HG03439 (cell line): ENCODE results near the gene CAPN10.
"Not testable (repeated sequence)": the region's sequence is repeated elsewhere in the genome, so short reads cannot be mapped to it uniquely, and the experiment has no call there.

Experiments used
- ATAC-seq: cut with Tn5 transposase; IDR thresholded peaks from one replicate; pipeline ENCODE4 v1.9.1; 2021; ENCODE audit warnings: mild to moderate bottlenecking, moderate library complexity; ENCODE audit not compliant: unreplicated experiment

Gene CAPN10

GRCh38 chr2:240601061-240601830 is 14.7 kb downstream of the CAPN10 start:
- ATAC-seq = no peak

- ATAC-seq = no peak
These were observed 15.3 kb downstream of the CAPN10 start for GRCh38 chr2:240601831-240602160.

- ATAC-seq = no peak
These were observed 15.9 kb downstream of the CAPN10 start for GRCh38 chr2:240602266-240603050.

GRCh38 chr2:240603081-240603835 is 16.7 kb downstream of the CAPN10 start:
- no peak for ATAC-seq

GRCh38 chr2:240603846-240604245 is 17.3 kb downstream of the CAPN10 start:
- no peak for ATAC-seq

- no peak for ATAC-seq
These were observed 17.9 kb downstream of the CAPN10 start for GRCh38 chr2:240604291-240604938.

- ATAC-seq = no peak
These were observed 18.6 kb downstream of the CAPN10 start for GRCh38 chr2:240604939-240605716.

- ATAC-seq = no peak
These were observed 19.6 kb downstream of the CAPN10 start for GRCh38 chr2:240605867-240606743.

- no peak for ATAC-seq
These were observed 25.2 kb downstream of the CAPN10 start for GRCh38 chr2:240611601-240612210.

- no peak for ATAC-seq
These were observed 27.2 kb downstream of the CAPN10 start for GRCh38 chr2:240613781-240614180.

GRCh38 chr2:240614391-240614790 is 27.9 kb downstream of the CAPN10 start:
- ATAC-seq = no peak

- ATAC-seq = no peak
These were observed 28.9 kb downstream of the CAPN10 start for GRCh38 chr2:240615396-240615795.

- ATAC-seq = no peak
These were observed 29.4 kb downstream of the CAPN10 start for GRCh38 chr2:240615820-240616547.

- not testable (repeated sequence) for ATAC-seq
These were observed 30.5 kb downstream of the CAPN10 start for GRCh38 chr2:240616860-240617666.

- no peak for ATAC-seq
These were observed 32.2 kb downstream of the CAPN10 start for GRCh38 chr2:240618776-240619175.

- no peak for ATAC-seq
These were observed 33.1 kb downstream of the CAPN10 start for GRCh38 chr2:240619506-240620148.

- no peak for ATAC-seq
These were observed 33.7 kb downstream of the CAPN10 start for GRCh38 chr2:240620149-240620731.
